Measurements from ENCODE around the gene UBE2G2.

UBE2G2 gene

DNA sequence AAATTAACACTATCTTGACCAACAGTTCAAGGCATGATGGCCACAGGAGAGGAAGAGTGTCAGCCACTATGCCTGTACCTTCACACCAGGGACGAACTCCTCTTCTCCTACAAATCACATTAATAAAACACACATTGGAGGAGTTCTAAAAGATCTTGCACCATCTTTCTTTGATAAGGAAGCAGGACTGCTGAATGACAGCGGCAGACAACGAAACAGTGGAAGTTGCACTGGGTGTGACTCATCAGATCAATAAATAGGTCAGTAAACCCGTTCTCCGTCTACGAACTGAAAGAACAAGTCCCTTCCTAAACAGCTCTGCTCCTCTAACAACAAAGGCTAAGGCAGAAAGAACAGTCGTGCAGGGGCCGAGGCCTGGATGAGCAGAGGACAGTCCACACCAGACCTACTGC, 23.1 kb downstream of the UBE2G2 start:
- H3K4me1 Mint-ChIP-seq = peaks cover 43% of the 10 kb centered on the region
- H3K36me3 Mint-ChIP-seq (ENCODE audit: low read depth) = peaks cover 51% of the 10 kb centered on the region
- no peak overlapping the region for H3K4me3 Mint-ChIP-seq
- H3K27me3 Mint-ChIP-seq (ENCODE audit: low read depth) = no peaks in the 10 kb centered on the region
- TF ChIP-seq CTCF (IDR thresholded peaks at IDR 0.05; ENCODE audit: unreplicated experiment in 3 of 3) = no peak
- H3K9me3 Mint-ChIP-seq = peaks cover 8% of the 10 kb centered on the region
- H3K27ac Mint-ChIP-seq = peak overlapping the region in 2 of 3 experiments; percentile 18 to 22

GRCh38 chr21:44778094-44778493, 23.5 kb downstream of the UBE2G2 start:
- Mint-ChIP-seq H3K4me3 (no peak overlapping the region), H3K27me3 (ENCODE audit: low read depth) (no peaks in the 10 kb centered on the region), H3K36me3 (ENCODE audit: low read depth) (peaks cover 47% of the 10 kb centered on the region), H3K27ac (peak overlapping the region in 1 of 3 experiments; percentile 22), H3K9me3 (peaks cover 4% of the 10 kb centered on the region), H3K4me1 (peaks cover 47% of the 10 kb centered on the region)
- TF ChIP-seq CTCF (IDR thresholded peaks at IDR 0.05; ENCODE audit: unreplicated experiment in 3 of 3) = no peak

GRCh38 chr21:44774972-44775371, 26.6 kb downstream of the UBE2G2 start:
- Mint-ChIP-seq H3K27ac (peak overlapping the region; percentile 51 to 93 (median 75)), H3K4me3 (no peak overlapping the region), H3K9me3 (no peaks in the 10 kb centered on the region), H3K27me3 (ENCODE audit: low read depth) (no peaks in the 10 kb centered on the region), H3K4me1 (peaks cover 51% of the 10 kb centered on the region), H3K36me3 (ENCODE audit: low read depth) (peaks cover 56% of the 10 kb centered on the region)
- no peak for TF ChIP-seq CTCF (IDR thresholded peaks at IDR 0.05; ENCODE audit: unreplicated experiment in 3 of 3)

DNA sequence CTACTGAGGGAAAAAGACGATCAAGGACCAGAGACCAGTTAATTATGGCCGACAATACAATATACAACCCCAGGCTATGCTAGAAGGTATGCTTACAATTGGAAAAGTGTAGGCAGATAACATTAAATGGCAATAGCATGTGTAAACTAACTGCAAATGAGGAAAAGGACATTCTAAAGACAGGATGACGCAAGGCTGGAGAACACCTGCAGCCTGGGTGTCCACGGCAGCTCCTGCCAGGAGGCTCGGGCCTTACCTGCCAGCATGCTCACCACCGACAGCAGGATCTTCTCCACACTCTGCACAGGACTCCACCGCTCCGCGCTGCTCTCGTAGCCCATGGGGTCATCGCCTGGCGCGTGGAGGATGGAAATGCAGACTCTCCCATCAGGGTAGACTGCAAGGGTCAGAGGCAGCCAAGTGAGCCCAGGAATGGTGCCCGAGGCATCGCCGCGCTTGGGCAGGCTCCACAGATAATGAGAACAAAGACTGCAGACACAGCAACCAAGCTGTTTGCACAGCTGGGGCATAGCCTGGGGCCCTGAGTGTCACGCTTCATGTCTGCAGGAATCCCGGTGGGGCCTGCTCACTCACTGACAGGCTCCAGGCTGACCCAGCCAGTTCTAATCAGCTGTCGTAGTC, 28.2 kb downstream of the UBE2G2 start:
- Mint-ChIP-seq H3K27me3 (ENCODE audit: low read depth) (no peaks in the 10 kb centered on the region), H3K4me1 (peaks cover 44% of the 10 kb centered on the region), H3K27ac (peak overlapping the region; percentile 75 to 93 (median 89)), H3K36me3 (ENCODE audit: low read depth) (peaks cover 61% of the 10 kb centered on the region), H3K9me3 (no peaks in the 10 kb centered on the region), H3K4me3 (peak overlapping the region; percentile 51 to 60 (median 51))
- TF ChIP-seq CTCF (IDR thresholded peaks at IDR 0.05; ENCODE audit: unreplicated experiment in 3 of 3) = no peak

- no peaks in the 10 kb centered on the region for H3K9me3 Mint-ChIP-seq
- H3K4me3 Mint-ChIP-seq = peak overlapping the region; percentile 27 to 51 (median 45)
- H3K27me3 Mint-ChIP-seq (ENCODE audit: low read depth) = no peaks in the 10 kb centered on the region
- peaks cover 50% of the 10 kb centered on the region for H3K36me3 Mint-ChIP-seq (ENCODE audit: low read depth)
- H3K27ac Mint-ChIP-seq = peak overlapping the region; percentile 63 to 93 (median 89)
- no peak for TF ChIP-seq CTCF (IDR thresholded peaks at IDR 0.05; ENCODE audit: unreplicated experiment in 3 of 3)
- H3K4me1 Mint-ChIP-seq = peaks cover 37% of the 10 kb centered on the region
These were observed 29.6 kb downstream of the UBE2G2 start for GRCh38 chr21:44771896-44772525.

Measured in nephron (organoid).